ENCODE results near the gene METAP1. TPM values are rescaled to one million over a fixed set of nuclear protein-coding genes. Genes with fewer than 3 reads are reported as not detected.

Gene METAP1
- total RNA-seq, 1 donor from 2014 or later: 155 TPM

DNA sequence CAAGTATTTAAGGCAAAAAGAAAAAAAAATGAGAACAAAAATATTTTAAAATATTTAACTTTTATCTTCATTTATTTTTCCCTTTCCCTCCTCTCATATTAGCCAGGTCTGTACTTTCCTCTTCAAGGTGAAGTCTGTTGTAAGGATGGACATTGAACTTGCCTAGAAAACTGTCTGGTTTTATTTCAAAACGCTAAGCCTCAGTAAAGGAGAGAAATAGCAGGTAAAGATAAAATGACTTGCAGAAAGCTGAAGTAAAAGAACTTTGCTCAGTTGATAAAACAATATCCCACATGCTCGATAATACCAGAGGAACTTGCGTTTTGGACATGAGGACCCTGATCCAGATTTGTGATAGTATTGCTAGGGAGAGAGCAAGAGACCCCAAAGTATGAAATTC, 28.6 kb upstream of the METAP1 start:
- Mint-ChIP-seq H3K4me3 (no peak overlapping the region), H3K36me3 (no peaks in the 10 kb centered on the region)
- no peak for DNase-seq (ENCODE audit: low spot score)

DNA sequence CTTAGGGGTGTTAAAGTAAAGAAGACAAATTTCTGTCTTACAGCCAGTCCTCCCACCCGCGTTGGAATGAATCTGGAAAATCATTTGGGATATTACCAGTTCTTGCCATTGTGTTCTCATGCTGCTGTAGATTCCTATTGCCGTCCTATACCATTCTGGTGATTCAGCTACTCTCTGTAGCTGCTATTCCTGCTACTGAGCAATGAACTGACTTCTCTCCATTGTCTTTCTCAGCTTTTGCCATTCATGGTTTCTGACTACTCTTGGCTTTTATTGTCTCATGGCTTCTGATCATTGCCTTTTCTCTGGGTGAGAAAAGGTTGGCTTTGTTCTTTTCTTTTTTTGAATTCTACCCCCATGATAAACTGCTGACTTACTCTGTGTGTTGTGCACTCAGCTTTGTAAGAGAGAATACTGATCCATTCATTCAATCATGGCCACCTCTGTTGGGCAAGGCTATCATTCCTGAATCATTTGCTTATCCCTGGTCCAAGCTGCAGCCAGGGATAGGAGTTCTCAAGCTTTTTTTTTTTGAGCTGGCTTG, 27.7 kb upstream of the METAP1 start:
- Histone ChIP-seq H2AFZ (replicated peaks) (peak overlapping the region; percentile 79), H4K20me1 (ENCODE audit: low read depth) (no peaks in the 10 kb centered on the region), H3K79me2 (ENCODE audit: low read depth) (no peaks in the 10 kb centered on the region), H3K9me3 (ENCODE audit: low read depth) (no peaks in the 10 kb centered on the region), H3K27ac (no peak overlapping the region), H3K36me3 (no peaks in the 10 kb centered on the region), H3K4me3 (no peak overlapping the region), H3K4me1 (peaks cover 12% of the 10 kb centered on the region), H3K4me2 (no peak overlapping the region), H3K27me3 (no peaks in the 10 kb centered on the region), H3F3A (ENCODE audit: low read depth) (no peaks in the 10 kb centered on the region), H3K9ac (no peak overlapping the region)
- Mint-ChIP-seq H3K9me3 (no peaks in the 10 kb centered on the region), H3K36me3 (no peaks in the 10 kb centered on the region), H3K4me1 (peaks cover 21% of the 10 kb centered on the region), H3K27ac (no peak overlapping the region), H3K4me3 (no peak overlapping the region), H3K27me3 (ENCODE audit: insufficient read depth, low read depth) (peaks cover 2% of the 10 kb centered on the region)
- TF ChIP-seq, protein P1, sequence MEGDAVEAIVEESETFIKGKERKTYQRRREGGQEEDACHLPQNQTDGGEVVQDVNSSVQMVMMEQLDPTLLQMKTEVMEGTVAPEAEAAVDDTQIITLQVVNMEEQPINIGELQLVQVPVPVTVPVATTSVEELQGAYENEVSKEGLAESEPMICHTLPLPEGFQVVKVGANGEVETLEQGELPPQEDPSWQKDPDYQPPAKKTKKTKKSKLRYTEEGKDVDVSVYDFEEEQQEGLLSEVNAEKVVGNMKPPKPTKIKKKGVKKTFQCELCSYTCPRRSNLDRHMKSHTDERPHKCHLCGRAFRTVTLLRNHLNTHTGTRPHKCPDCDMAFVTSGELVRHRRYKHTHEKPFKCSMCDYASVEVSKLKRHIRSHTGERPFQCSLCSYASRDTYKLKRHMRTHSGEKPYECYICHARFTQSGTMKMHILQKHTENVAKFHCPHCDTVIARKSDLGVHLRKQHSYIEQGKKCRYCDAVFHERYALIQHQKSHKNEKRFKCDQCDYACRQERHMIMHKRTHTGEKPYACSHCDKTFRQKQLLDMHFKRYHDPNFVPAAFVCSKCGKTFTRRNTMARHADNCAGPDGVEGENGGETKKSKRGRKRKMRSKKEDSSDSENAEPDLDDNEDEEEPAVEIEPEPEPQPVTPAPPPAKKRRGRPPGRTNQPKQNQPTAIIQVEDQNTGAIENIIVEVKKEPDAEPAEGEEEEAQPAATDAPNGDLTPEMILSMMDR (IDR thresholded peaks at IDR 0.05): no peak
- peak; percentile 2 for DNase-seq (ENCODE audit: low spot score)

More for the DNA sequence above, 28.6 kb upstream of the METAP1 start:
- no peaks in the 10 kb centered on the region for H3K27me3 ChIP-seq
- H3K4me1 ChIP-seq: peaks cover 12% of the 10 kb centered on the region
- no peaks in the 10 kb centered on the region for H3F3A ChIP-seq (ENCODE audit: low read depth)
- no peak overlapping the region for H2AFZ ChIP-seq (replicated peaks)
- H3K27ac Mint-ChIP-seq: no peak overlapping the region
- no peaks in the 10 kb centered on the region for H3K36me3 ChIP-seq
- H4K20me1 ChIP-seq (ENCODE audit: low read depth): no peaks in the 10 kb centered on the region
- H3K9ac ChIP-seq: no peak overlapping the region
- no peaks in the 10 kb centered on the region for H3K9me3 ChIP-seq (ENCODE audit: low read depth)
- H3K79me2 ChIP-seq (ENCODE audit: low read depth): no peaks in the 10 kb centered on the region
- H3K4me2 ChIP-seq: no peak overlapping the region
- no peaks in the 10 kb centered on the region for H3K9me3 Mint-ChIP-seq
- H3K4me3 ChIP-seq: no peak overlapping the region
- no peak overlapping the region for H3K27ac ChIP-seq
- peaks cover 2% of the 10 kb centered on the region for H3K27me3 Mint-ChIP-seq (ENCODE audit: insufficient read depth, low read depth)
- peaks cover 21% of the 10 kb centered on the region for H3K4me1 Mint-ChIP-seq
- TF ChIP-seq EZH2 (IDR thresholded peaks at IDR 0.05) (no peak), EZH2phosphoT487 (IDR thresholded peaks at IDR 0.05) (no peak)
- TF ChIP-seq, protein P1 (IDR thresholded peaks at IDR 0.05): no peak

GRCh38 chr4:98969878-98970785, 25.4 kb upstream of the METAP1 start:
- no peak for DNase-seq (ENCODE audit: low spot score)
- no peaks in the 10 kb centered on the region for H3K9me3 ChIP-seq (ENCODE audit: low read depth)
- no peak overlapping the region for H3K4me3 ChIP-seq
- H3K4me3 Mint-ChIP-seq: no peak overlapping the region
- no peaks in the 10 kb centered on the region for H3F3A ChIP-seq (ENCODE audit: low read depth)
- H3K4me1 Mint-ChIP-seq: peaks cover 9% of the 10 kb centered on the region
- H3K4me2 ChIP-seq: no peak overlapping the region
- H3K27ac ChIP-seq: no peak overlapping the region
- H3K9me3 Mint-ChIP-seq: no peaks in the 10 kb centered on the region
- H3K27ac Mint-ChIP-seq: no peak overlapping the region
- H3K4me1 ChIP-seq: peaks cover 12% of the 10 kb centered on the region
- H4K20me1 ChIP-seq (ENCODE audit: low read depth): no peaks in the 10 kb centered on the region
- H3K27me3 Mint-ChIP-seq (ENCODE audit: insufficient read depth, low read depth): no peaks in the 10 kb centered on the region
- H3K9ac ChIP-seq: no peak overlapping the region
- peak overlapping the region; percentile 74 for H2AFZ ChIP-seq (replicated peaks)
- H3K27me3 ChIP-seq: no peaks in the 10 kb centered on the region
- H3K36me3 Mint-ChIP-seq: no peaks in the 10 kb centered on the region
- H3K79me2 ChIP-seq (ENCODE audit: low read depth): no peaks in the 10 kb centered on the region
- TF ChIP-seq EZH2 (IDR thresholded peaks at IDR 0.05) (no peak), EZH2phosphoT487 (IDR thresholded peaks at IDR 0.05) (no peak)
- TF ChIP-seq, protein P1 (IDR thresholded peaks at IDR 0.05): no peak
- no peaks in the 10 kb centered on the region for H3K36me3 ChIP-seq
